GM18517 (cell line): ENCODE data around the gene ZNF468.
"Not testable (repeated sequence)": the region's sequence is repeated elsewhere in the genome, so short reads cannot be mapped to it uniquely, and the experiment has no call there.

Experiments used
- ATAC-seq: cut with Tn5 transposase; IDR thresholded peaks from one replicate; pipeline ENCODE4 v1.9.1; 2021; ENCODE audit warnings: mild to moderate bottlenecking, moderate library complexity; ENCODE audit not compliant: unreplicated experiment

Gene ZNF468

DNA sequence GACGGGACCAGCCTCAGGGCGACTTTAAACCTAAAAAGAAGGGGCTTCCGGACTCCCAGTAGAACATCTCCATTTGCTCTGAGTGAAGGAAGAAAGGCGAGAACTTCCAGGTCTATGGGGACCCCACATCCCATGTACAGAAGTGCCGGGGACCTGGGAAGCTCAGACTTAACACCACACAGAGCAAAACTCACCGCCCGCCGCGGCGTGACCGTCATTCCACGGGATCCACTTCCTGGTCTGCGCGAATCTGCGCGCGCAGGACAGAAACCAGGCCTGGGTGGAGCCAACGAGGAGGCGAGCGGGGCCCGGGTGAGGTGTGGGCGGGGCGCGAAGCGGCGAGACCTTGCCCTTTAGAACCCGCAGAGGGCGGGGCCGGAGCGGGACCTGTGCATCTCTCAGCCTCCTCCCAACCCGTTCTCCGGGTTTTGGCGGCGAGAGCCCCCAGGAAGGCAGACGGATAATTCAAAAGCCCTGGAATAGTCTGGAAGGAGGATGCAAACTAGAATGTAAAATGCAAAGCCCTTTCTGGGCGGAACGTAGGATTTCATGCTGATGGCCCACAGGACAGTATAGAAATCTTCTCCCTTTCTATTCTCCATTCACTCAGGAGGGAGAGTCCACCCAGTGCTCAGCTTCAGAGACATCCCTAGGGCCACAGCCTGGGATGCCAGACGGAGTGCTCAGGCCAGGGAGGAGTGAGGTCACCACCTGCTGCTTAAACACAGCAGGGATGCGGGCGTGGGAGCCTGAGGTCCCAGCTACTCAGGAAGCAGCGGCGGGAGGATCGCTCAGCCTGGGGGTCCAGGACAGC is at the start of gene ZNF468:
Gene ZNF468, minus strand, starts transcription at position 242 of the 814 bp plus-strand sequence. CDS start 3,347 bp downstream, outside the sequence.
- ATAC-seq, result peak; percentile 93

DNA sequence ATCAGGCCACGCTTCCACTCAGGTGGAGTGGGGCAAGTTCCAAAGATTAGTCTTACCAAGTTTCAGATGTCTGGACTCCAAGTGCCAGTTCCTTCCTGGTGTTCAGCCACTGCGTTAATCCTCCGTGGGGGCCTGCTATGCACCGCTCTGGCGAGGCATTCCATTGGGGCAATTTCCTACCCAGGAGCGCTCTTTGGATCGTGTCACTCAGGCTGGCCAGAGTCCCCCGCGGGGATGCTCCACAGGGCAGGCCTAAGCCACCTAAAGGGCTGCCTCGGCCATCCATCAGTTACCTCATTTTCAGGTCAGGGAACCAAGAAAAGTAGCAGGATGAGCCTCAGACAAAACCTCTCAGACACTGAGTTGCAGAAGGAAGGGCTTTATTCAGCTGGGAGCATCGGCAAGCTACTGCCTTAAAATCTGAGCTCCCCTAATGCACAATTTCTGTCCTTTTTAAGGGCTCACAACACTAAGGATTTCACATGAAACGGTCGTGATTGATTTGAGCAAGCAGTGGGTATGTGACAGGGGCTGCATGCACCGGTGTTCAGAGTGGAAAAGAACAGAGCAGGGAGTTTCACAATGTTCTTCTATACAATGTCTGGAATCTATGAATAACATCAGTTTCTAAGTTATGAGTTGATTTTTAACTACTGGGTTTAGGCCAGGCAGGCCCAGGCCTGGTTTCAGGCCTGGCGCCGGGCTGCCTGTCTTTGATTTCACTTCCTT is 46.8 kb upstream of the ZNF468 start:
- ATAC-seq, result not testable (repeated sequence)

DNA sequence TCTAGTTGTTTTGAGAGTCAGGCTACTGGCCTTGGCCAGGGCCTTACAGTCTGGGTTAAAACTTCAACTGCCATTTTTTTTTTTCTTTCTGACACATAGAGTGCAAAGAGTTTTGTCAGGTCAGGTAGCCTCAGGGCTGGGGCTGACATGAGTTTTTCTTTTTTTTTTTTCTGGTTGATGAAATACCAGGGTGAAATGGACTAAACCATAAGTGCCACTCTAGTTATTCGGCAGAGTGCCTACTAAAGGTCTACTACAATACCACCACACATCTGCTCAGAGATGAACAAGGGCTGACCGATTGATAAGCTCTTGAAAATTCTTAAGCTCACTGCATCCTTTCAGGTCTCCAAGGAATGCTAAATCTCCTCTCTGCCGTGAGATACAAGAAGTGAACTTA is 44.4 kb upstream of the ZNF468 start:
- ATAC-seq, result no peak

- not testable (repeated sequence) for ATAC-seq
Observed at GRCh38 chr19:52898596-52898995, 41.2 kb upstream of the ZNF468 start.

GRCh38 chr19:52898101-52898500 is 40.7 kb upstream of the ZNF468 start:
- ATAC-seq, result no peak

DNA sequence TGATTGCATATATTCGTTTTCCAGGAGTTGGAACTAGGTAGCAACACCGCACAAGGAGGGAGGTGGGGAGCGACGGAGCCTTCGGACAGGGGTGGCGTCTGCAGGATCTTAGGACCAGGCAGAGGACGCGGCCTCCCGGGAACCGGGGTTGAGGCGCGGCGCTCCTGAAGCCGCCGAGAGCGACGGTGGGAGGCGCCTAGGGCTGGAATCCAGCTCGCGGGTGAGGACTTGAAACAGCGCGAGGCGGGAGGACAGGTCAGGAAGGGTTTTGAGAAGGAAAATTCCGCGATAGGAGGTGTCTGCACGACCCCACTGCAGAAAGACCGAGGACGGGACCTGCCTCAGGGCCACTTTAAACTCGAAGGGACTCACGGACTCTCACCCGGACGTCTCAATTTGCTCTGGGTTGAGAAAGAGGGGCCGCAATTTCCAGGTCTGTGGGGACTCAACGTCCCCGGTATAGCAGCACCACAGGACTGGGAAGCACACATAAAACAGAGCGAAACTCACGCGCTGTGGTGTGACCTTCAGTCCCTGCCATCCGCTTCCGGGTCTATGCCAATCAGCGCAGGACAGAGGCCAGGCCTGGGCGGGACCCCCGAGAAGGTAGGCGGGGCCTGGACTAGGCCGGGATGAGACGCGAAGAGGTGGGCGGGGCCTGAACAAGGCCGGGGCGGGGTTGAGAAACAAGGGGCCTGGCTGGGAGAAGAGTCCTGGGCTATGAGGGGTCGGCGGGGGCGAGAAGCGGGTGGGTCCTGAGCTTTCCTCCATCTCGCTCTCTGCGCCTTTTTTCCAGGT is 39.9 kb upstream of the ZNF468 start, which contains the start of gene ZNF320:
Gene ZNF320, minus strand, starts transcription at position 498 of the 798 bp plus-strand sequence. CDS start 7,380 bp downstream, outside the sequence.
- ATAC-seq, result peak; percentile 94

DNA sequence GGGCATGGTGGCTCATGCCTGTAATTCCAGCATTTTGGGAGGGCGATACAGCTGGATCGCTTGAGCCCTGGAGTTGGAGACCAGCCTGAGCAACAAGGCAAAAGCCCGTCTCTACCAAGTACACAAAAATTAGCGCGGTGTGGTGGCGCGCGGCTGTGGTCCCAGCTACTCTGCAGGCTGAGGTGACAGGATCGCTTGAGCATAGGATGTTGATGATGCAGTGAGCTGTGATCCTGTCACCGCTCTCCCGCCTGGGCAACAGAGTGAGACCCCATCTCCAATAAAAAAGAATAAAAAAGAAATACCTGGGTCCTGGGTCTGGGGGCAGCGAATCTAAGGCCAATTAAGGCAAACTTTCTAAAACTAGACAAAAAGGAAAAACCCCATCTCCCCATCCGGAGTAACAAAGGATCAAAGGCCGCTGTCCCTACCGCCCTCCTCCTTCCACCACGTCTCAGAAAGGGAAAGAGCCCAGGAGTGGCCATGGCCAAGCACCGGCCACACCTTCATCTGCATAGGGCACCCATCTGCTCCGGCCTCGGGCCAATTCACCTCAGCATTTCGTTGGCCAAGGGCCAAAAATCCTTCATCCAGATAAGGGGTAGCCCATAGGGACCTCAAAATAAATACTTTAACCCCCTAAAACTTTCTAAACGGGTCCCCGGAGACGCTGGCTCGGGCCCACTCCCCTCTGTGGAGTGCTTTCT is 39.2 kb upstream of the ZNF468 start:
- ATAC-seq, result no peak

DNA sequence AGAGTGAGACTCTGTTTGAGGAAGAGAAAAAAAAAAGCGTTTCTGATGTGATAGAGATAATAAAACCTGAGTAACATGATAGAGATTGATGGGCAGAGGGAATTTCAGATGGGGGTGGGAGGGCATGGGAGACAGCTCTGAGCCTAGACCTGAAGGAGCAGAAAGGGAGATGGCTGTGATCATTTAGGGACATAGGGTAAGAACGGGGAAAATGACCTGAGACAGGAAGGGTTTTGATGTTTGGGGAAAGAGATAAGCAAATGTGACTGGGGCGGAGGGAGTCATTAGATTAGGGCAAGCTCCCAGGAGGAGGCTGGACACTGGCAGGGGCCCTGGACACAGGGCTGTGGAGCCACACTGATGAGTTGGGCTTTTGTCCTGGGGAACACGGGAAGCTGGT is 33.9 kb upstream of the ZNF468 start:
- ATAC-seq, result no peak

GRCh38 chr19:52889931-52890330 is 32.5 kb upstream of the ZNF468 start:
- no peak for ATAC-seq

GRCh38 chr19:52889076-52889475 is 31.7 kb upstream of the ZNF468 start:
- ATAC-seq, result no peak

DNA sequence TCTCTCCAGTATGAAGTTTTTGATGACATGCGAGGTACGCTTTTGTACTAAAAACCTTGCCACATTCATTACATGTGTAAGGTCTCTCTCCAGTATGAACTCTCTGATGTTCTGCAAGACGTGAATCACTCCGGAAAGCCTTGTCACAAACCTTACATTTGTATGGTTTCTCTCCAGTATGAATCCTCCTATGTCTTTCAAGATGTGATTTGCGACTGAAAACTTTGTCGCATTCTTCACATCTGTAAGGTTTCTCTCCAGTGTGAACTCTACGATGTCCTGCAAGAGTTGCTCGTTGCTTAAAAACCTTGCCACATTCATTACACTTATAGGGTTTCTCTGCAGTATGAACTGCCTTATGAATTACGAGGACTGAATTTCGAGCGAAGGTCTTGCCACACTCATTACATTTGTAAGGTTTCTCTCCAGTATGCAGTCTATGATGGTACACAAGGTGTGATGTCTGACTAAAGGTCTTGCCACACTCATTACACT is 23.5 kb upstream of the ZNF468 start:
- ATAC-seq, result no peak

- not testable (repeated sequence) for ATAC-seq
Observed at GRCh38 chr19:52872996-52873395, 15.6 kb upstream of the ZNF468 start.

DNA sequence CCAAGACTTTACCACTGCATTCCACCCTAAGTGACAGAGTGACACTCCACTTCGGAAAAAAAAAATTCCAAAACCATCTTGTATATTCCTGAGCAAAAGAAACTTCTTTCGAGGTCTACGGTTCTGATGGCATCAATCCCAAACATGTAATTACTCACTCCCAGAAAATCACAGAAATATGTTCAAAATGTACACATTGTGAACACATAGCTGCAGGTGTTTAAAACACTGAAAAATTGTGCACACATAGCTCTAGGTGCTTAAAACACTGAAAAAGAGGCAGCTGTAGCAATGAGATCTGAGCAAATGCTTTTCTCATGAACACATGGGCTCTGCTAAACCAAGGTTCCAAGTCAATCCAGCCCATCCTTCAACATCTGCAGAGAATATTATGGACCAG is 14.0 kb upstream of the ZNF468 start:
- ATAC-seq, result no peak

DNA sequence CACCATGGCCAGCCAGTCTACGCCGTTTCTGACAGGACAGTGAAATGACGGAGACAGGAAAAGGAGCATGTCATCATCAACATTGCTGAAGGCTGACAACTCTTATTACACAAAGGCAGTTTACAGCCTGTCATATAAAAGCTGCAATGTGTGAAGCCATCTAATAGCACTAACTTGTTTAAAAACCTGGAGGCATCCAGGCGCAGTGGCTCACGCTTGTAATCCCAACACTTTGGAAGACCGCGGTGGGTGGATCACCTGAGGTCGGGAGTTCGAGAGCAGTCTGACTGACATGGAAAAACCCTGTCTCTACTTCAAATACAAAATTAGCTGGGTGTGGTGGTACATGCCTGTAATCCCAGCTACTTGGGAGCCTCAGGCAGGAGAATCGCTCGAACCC is 10.6 kb upstream of the ZNF468 start:
- not testable (repeated sequence) for ATAC-seq

- ATAC-seq, result peak; percentile 29
Observed at GRCh38 chr19:52856540-52857377, 660 bp downstream of the ZNF468 start.

DNA sequence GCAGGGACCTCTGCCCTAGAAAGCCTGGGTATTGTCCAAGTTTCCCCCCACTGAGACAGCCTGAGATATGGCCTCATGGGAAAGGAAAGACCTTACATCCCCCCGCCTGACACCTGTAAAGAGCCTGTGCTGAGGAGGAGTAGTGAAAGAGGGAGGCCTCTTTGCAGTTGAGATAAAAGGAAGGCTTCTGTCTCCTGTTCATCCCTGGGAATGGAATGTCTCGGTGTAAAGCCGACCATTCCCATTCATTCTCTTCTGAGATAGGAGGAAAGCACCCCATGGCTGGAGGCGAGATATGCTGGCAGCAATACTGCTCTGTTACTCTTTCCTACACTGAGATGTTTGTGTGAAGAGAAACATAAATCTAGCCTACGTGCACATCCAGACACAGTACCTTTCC is 10.1 kb downstream of the ZNF468 start:
- not testable (repeated sequence) for ATAC-seq

GRCh38 chr19:52840825-52841465 is 16.5 kb downstream of the ZNF468 start:
- ATAC-seq, result not testable (repeated sequence)

DNA sequence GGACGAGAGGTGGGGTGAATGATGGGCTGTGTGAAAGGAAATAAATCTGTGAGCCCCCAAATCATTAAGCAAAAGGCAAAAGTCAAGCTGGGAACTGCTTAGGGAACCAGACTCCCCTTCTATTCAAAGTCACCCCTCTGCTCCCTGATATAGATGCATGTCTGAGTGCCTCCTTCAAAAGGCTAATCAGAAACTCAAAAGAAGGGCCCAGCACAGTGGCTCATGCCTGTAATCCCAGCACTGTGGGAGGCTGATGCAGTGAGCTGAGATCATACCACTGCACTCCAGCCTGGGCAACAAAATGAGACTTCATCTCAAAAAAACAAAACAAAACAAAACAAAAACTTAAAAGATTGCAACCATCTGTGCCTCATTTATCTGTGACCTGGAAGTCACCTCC is 23.1 kb downstream of the ZNF468 start:
- not testable (repeated sequence) for ATAC-seq

GRCh38 chr19:52833541-52833940 is 23.9 kb downstream of the ZNF468 start:
- ATAC-seq, result not testable (repeated sequence)
